Body of pancreas (tissue), 4 donors: ENCODE results near the gene ANAPC5.

Source experiments
- CTCF ChIP-seq, 7 experiments: fragments of 450-650 bp in 4 of 7; fragments of 200-600 bp in 3 of 7; sonication (generic) in 3 of 7; IDR thresholded peaks; one replicate each; pipeline ENCODE4 v1.5.1; 2016 to 2019; ENCODE audit warnings: antibody characterized with exemption in 7 of 7
- POLR2A ChIP-seq, 3 donors: fragments of 450-650 bp; IDR thresholded peaks; one replicate each; pipeline ENCODE4 v1.6.1; 2016; ENCODE audit warnings: antibody characterized with exemption in 3 of 3, mild to moderate bottlenecking in 2 of 3

DNA sequence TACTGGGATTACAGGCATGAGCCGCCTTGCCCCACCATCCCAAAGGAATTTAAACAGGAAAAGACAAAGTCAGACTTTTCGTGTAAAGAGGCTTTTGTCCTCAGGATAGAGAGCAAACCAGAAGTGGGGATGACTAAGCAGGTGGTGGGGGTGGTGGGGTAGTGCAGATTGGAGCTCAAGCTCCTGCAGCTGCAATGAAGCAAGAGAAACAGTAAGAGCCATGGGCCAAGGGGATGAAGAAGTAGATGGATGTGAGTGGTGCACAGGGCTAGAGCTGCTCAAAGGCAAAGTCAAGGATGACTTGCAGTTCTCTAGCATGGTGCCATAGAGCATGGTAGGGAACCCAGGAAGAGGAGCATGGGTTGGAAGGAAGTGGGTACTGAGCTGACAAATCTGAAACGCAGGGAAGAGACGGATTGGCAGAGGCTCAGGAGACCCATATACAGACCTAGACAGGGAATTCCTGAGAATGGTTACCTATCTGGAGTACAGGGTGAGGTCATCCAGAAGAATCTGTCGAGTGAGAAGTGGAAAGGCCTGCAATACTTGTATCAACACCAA is 36.3 kb upstream of the ANAPC5 start:
- no peak for TF ChIP-seq CTCF (IDR thresholded peaks at IDR 0.05)
- no peak for TF ChIP-seq POLR2A (IDR thresholded peaks at IDR 0.05)
